NB4 (cell line): ENCODE data around the gene CCDC57.

ENCODE experiments used
- CTCF ChIP-seq: IDR thresholded peaks from one replicate; pipeline ENCODE4 v1.5.1; 2012; ENCODE audit warnings: low read depth, low read length
- MYC ChIP-seq: IDR thresholded peaks from 2 replicates; pipeline ENCODE4 v1.6.1; 2011; ENCODE audit warnings: low read depth, low read length
- POLR2A ChIP-seq: IDR thresholded peaks from 2 replicates; pipeline ENCODE4 v1.6.1; 2011; ENCODE audit warnings: mild to moderate bottlenecking; ENCODE audit not compliant: insufficient read length; ENCODE audit errors: extremely low read depth
- TF ChIP-seq, protein P1 (sequence below): IDR thresholded peaks from 2 replicates; pipeline ENCODE4 v1.6.1; 2011; ENCODE audit warnings: low read depth, low read length

DNA sequence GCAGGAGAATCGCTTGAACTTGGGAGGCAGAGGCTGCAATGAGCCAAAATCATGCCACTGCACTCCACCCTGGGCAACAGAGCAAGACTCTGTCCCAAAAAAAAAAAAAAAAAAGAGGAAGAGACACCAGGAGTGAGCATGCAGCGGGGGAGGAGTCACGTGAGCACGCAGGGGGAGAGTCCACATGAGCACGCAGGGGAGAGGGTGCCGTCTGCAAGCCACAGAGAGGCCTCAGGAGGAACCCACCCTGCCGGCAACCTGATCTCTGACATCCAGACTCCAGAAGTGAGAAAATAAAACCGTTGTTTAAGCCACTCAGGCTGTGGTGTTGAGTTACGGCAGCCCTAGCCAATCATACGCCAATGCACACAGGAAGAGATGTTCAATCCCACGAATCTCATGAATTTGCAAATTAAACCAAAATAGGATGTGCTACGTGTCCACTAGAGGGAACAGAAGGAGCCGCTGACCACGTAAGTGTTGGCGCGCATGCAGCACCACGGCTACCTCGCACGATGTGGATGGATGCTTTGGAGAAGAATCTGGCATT is 42.2 kb downstream of the CCDC57 start:
- TF ChIP-seq CTCF, result no peak
- TF ChIP-seq POLR2A, result no peak
- TF ChIP-seq, protein P1, sequence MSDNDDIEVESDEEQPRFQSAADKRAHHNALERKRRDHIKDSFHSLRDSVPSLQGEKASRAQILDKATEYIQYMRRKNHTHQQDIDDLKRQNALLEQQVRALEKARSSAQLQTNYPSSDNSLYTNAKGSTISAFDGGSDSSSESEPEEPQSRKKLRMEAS, result peak; percentile 62
- 0 out of 2 replicates have a peak, but pooled peaks have one; percentile 36 for TF ChIP-seq MYC
